ENCODE data around the gene WRNIP1.

WRNIP1 gene

DNA sequence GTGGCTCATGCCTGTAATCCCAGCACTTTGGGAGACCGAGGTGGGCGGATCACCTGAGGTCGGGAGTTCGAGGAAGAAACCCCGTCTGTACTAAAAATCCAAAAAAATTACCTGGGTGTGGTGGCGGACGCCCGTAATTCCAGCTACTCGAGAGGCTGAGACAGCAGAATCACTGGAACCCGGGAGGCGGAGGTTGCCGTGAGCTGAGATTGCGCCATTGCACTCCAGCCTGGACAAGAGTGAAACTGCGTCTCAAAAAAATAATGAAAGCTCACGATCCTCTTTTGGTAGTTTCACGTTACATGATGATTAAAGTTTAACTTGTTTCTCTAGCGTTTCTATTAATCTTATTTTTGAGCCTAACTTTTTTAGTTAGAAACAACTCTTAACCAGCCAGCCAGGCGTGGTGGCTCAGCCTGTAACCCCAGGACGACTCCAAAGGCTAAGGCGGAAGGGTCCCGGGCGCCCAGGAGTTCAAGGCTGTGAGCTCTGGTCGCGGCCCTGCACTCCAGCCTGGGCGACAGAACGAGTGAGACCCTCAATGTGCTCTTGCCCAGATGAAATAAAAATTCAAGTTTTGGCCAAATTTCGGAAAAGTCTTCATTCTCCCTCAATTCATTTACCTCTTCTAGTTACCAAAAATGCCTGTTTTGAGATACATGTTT lies 1.2 kb upstream of the WRNIP1 start:
- DNase-seq = no peak

DNA sequence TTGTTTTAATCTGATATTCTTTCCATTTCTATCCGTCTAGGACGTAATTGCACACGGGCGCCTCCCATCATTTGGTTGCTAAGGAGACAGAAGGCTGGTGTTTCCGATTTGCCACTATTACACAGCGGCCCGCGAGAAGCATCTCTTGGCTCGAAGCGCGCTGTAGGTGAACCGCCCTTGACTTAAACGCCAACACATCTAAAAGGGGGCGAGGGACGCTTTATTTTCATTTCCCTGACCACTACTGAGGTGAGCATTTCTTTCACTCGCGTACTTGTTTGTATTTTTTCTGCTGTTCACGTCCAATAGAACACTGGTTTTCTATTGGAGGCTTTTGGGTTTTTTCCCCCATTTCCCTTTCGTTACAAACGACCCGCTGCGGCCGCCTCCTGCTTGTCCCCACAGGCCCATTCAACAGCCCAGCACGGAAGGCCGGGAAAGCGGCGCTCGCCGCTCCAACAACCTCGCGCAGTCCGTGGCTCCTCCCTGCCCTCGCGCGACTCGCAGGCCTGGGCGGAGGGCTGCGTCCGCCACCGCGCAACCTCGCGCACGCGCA lies 505 bp upstream of the WRNIP1 start:
- no peak for DNase-seq

DNA sequence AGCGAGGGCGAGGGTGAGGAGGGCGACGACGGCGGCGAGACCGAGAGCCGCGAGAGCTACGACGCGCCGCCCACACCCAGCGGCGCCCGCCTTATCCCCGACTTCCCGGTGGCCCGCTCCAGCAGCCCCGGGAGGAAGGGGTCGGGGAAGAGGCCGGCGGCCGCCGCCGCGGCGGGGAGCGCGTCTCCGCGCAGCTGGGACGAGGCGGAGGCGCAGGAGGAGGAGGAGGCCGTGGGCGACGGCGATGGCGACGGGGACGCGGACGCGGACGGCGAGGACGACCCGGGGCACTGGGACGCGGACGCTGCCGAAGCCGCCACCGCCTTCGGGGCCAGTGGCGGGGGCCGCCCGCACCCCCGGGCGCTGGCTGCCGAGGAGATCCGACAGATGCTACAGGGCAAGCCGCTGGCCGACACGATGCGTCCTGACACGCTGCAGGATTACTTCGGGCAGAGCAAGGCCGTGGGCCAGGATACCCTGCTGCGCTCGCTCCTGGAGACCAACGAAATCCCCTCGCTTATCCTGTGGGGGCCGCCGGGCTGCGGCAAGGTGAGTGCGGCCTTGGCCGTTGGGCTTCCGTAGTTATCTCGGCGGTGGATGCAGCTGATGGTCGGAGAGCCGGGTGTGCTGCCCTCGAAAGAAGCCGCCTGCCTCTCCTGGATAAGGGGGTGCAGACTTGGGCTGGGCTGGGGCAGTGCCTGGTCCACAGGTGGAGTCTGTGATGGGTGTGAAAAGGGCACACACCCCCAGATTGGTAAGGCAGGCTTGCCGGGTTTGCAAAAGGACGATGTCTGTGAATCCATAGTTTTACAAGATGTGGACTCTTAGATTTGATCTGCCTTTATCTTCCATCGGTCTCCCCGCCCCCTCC lies 938 bp downstream of the WRNIP1 start:
- no peak for DNase-seq

DNA sequence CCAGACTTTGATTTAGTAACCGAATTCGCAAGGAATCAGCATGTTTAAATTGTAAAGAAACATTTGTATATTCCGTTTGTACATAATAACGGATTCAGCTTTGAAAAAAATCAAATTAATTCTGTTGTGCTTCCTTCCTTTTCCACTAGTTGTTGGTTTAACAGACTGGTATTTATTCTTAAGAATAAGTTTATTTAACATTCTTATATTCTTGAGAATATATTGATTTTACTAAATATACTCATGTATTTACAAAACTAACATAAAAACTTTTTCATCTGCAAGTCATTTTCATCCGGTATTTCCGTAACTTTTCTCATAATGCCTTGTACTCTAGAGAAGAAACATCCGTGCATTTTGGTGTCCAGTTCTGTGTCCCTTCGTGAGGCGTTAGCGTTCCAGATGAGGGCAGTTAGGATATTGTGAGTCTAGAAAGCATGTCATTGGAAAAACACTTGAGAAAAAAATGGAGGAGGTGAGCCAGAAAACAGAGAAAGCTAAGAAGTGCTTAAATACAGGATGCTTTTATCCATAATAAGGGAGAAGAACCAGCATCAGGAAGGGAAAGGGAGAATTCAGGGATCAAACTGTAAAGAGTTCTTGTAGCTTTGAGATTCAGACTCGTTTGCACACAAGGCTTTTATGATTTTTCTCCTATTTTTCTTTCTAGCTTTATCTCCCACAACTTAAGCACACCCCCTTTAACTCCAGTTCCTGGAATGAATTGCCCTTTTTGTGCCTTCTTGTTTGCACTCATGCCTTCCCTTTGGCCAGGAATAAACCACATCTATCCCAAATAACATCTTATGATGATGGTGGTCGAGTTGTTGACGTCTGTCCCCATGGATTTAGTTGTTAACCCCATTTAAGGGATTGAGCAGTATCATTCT lies 1.8 kb downstream of the WRNIP1 start:
- DNase-seq = no peak

DNA sequence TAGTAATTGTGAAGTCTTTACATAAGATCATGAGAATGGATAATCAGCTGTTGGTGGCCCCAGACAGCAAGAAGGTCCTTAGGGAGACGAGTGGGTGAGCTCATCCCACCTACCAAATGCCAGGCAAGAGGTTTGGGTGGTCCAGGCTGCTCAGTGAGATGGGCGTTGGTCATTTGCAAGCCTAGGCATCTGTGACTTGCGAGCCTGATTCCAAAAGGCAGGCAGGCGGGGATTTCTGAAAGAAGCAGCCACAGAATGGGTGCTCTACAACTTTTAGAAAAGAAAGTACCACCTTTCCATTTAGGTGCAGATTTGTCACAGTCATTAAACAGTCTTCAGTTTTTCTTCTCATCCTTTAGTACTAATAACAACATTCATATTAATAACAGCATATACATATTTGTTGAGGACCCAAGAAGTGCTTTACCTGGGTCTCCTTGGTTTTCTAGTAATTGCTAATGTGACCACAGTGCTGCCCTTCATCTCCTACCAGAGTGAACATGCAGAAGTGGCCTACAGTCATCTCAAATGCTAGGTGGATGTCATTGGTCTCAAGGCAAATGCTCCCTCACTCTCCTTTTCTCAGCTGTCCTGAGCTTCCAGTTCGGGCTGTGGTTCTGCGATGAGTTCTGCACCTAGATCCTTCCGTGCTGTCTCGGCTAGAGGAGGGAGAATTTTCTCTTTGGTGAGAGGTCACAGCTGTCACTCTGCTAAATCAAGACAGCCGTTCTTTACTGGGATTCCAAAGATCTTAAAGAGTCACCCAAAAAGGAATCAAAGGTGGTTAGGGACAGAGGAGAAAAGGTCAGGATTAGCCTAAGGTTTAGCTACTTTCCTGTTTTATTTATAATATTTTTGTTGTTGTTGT lies 2.7 kb downstream of the WRNIP1 start:
- no peak for DNase-seq

DNA sequence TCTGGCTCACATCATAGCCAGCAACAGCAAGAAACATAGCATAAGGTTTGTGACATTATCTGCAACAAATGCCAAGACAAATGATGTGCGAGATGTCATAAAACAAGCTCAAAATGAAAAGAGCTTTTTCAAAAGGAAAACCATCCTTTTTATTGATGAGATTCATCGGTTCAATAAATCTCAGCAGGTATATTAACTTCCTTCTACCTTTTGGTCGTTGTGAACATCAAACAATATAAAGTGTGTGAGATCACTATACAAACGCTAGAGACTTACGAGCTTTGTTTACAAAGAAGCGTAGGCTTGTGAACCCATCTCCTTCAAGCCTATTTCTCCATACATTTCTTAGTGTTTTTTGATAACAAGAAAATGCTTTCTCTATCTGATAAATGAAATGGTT lies 3.5 kb downstream of the WRNIP1 start:
- no peak for DNase-seq

DNA sequence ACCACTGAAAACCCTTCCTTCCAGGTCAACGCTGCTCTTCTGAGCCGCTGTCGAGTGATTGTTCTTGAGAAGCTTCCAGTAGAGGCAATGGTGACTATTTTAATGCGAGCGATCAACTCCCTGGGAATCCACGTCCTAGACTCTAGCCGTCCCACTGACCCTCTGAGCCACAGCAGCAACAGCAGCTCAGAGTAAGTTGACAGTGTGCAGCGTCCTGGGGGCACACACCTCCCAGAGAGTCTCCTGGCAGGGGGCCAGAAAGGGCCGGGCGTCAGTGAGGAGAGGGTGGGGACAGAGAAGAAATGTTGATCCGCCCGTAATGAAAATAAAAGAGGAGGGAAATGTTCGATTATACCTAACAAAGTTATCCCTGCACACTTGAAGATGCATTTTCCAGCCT lies 5.0 kb downstream of the WRNIP1 start:
- DNase-seq = no peak

DNA sequence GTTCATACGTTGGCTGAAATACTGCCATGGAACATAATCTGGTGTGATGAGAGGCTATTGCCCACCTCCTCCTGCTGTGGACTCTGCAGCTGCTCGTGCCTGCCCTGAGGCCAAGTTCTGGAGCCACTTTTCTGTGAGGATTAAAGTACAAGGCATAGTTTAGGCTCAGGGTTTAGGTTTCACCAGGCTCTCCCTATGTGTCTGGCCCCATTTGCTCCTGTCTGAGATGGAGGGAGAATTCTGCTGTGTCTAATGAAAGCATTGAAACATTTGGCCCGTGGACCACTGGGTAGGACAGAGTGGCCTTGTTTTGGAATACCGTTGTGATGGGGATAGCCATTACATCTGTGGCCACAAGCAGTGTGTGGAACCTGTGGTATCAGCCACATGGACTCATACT lies 5.9 kb downstream of the WRNIP1 start:
- DNase-seq = no peak

DNA sequence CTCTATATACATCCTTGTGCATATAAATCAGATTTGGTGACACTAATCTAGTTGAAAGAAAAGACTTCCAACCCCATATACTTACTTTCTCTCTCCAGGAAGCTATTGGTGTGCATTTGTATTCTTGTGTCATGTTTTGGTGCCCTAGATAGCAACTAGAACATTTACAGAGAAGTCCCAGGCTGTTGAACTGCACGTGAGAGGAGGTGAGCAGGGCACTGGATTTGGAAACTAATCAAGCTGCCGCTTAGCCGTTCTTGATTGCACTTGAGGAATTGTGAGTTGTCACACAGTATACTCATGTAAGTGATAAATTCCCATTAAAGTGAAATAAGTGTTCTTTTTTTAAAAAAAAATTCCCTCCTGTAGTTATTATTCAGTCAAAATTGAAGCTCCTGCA lies 7.6 kb downstream of the WRNIP1 start:
- no peak for DNase-seq

DNA sequence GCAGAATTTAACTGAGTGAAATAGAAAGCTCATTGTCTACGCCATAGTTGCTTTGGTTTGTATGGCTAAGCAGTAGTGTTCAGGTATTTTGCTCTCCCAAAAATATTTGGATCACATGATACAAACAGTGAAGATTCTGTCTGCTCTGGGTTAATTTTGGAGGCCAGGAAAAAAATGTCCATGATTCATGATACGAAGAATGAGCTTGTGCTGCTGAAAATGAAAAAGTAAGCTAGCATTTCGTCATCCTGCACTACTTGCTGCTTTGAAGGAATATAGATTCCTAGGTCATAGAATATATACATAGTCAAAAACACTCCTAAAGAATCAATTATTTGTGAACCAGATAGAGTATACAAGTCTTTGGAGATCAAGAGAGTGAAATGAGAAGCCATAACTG lies 8.3 kb downstream of the WRNIP1 start:
- no peak for DNase-seq

DNA sequence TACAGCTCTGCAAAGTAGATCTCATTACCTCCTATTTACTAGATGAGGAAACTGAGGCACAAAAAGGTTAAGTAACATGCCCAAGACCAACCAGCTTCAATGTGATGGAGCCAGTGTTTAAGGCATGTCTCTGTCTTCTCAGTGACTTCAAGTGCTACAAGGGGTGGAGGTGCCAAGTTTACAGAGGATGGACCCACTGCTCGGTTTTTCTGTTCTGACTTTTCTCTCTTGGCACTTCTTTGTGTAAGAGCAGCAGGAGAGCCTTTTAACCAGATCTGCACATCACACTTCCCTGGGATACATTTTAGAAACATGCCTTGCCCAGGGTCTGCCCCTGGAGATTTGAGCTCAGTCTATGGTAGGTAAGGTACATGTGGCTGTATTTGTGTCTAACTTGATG lies 9.8 kb downstream of the WRNIP1 start:
- no peak for DNase-seq

DNA sequence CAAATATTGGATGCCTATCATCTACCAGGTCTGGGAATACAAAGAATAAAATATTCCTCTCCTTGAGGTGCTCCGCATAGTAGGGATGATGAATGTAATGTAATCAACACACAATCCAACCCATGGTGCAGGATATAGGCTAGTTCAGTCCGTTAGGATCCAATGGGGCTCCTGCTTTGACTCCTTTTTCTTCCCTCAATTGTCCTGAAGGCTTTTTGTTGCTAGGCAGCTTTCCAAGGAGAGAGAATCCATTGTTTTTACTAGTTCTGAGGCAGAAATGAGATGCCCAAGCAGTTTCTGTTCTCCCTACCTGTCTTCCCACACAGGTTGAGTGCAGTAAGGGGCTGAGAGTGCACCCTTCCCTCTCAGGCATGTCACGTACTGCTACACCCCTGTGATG lies 12.1 kb downstream of the WRNIP1 start:
- no peak for DNase-seq

DNA sequence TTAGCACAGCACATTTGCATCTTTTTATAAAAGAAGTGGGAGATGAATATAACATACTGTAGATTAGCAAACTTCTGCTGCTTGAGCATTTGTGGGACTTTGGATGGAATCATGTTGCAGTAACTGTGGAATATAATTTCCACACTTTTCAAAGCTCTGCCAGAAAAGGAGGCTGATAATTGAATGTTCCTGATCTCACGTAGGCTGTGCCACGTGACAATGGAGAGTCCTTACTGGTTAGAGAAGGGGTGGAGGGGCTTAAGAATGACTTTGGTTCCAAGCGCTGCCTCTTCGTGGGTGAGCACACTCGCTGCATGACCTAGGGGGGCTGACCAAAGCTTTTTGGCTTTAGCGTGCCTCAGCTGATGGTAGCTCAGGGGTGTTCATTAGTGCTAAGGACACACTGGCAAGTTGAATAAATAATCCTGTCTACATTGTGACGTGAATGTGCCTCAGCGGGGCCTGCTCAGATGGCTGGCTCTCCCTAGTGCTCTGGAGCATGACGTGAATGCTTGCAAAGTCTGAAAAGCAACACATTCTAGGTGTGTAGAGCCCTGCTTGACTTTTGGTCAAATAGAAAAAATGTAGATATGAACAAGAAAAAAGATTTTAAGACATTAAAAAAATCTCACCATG lies 15.0 kb downstream of the WRNIP1 start:
- DNase-seq = no peak

DNA sequence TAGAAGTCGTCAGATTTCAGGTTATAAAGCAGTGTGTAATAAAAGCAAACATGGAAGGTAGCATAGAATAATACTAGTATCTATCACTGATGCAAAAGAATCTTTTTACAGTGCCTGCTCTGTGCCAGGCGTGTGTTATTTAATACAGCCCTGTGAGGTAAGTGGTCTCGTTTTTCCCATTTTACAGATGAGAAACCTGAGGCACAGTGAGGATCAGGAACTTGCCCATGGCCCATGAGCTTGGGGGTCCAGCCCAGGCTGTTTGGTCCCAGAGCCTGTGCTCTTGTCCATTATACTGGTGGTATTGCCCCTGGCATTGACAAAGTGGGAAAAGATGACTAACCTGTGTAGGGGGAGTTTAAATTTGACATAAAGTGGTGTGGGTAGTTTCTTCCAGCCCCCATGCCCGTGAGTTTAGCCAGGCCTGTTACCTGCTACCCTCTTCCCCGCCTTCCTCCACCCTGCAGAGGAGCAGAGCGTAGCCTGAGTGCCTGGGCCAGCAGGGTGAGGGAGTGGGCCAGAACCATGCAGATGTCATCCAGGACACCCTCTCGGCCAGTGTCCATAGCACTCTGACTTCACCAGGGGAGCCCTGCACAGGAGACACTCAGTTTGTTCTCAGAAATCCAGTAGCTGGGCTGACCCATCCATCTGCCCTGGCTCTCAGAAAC lies 16.6 kb downstream of the WRNIP1 start:
- DNase-seq = no peak

DNA sequence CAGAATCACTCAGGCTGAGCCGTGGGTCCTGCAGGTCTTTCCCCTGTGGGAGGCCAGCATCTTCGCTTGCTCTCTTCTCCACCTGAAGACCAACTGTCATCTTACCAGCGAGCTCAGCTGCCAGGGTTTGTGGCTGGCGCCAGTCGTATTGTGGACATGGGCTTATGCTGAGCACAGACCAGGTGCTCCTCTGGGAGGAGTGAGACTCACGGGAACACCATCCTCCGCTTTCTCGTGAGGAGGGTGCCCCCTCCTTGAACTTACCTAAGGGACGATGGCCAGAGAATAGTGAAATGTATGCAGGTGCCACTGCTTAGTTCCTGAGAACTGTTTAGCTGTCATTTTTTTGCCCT lies 17.1 kb downstream of the WRNIP1 start:
- DNase-seq = no peak

DNA sequence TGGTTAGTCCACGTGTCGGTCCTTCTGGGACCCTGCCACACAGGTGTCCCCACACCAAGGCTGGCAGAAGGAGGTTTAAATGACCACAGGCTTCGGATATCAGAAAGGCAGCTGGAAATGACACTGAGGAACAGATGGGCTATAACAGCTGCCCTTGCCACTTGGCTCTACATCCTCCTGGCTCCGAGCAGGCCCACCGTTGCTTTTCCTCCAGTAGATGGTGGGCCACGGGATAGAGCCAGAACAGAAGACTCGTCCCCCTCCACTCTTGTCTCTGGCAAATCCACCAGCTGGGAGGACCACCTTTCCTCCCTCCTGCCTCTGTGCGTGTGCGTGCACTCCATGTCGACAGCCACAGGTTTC lies 17.6 kb downstream of the WRNIP1 start:
- DNase-seq = no peak

DNA sequence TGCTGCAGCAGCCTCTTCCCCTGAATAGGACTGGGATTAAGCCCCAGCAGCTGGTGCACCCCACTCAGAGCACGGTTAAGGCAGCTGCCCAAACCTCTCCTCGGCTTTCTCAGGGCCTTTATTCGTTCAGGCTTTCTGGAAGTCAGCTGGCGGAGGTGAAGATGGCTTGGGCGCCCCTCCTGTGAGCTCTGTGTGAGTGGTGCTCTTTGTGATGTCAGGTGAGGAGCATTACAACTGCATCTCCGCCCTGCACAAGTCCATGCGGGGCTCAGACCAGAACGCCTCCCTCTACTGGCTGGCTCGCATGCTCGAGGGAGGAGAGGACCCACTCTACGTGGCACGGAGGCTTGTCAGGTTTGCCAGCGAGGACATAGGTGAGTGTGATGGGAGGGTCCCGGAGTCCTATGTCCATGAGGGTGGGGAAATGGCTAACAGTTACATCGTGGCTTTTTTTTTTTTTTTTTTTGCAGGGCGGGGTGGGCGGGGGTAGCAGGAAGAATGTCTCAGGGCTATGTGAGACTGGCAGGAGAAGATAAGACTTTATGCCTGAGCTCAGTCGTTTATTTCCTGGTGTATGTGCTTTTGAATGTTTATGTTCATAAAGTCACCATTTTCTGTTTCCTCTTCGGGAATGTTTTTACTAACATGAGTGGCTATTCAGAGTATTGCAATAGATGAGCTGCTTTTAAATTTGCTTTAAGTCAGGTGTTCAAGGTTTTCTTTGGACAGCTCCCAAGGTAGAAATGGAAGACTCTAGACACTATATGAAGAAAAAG lies 18.2 kb downstream of the WRNIP1 start:
- no peak for DNase-seq

DNA sequence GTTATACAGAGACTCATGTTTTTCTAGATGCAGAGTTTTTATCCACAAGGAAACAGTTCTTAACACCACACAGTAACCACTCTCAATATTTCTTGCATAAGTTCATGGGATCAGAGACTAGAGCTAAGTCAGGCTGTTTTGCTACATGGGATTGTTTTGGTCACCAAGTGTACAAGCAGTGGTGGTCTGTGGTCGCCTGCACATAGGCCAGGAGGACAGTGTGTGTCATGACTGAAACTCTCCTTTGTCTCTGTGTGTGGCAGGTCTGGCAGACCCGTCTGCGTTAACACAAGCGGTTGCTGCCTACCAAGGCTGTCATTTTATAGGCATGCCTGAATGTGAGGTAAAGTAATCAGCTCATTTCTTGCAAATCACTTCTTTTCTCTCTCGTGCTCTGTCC lies 18.9 kb downstream of the WRNIP1 start:
- DNase-seq = no peak

DNA sequence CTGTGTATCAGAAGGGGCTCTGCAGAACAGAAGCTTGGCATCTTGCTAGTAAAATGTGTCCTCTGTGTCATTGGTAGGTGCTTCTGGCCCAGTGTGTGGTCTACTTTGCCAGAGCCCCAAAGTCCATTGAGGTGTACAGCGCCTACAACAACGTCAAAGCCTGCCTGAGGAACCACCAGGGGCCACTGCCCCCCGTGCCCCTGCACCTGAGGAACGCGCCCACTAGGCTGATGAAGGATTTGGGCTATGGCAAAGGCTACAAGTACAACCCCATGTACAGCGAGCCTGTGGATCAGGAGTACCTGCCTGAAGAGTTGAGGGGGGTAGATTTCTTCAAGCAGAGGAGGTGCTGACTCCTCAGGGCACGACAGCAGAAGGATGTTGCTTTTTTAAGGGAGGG lies 19.7 kb downstream of the WRNIP1 start:
- DNase-seq = no peak

DNA sequence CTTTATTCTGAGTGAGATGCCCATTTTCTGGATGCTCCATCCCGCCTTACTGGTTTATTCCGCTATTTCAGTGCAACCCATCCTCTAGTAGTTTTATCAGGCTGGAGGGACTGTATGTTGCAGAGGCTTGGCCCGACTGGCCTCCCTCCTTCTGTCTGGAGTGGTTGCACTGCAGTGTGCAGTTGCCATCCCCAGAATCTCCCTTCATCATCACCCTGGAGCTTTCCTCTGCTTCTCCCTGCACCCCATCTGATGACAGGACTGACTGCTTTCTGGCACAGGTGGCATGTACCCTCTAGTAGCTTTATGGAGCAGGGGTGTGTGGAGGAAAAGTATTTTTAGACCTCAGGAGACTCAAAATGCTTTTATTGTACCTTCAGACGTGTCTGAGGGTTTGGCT lies 21.1 kb downstream of the WRNIP1 start:
- DNase-seq = no peak

Measured in activated CD8-positive, alpha-beta memory T cell treated with anti-CD3 and anti-CD28 coated beads for 24 hours (primary cell).